H9 (cell line): Measurements from ENCODE around the gene MEGF8. TPM values are rescaled to one million over a fixed set of nuclear protein-coding genes. Genes with fewer than 3 reads are reported as not detected.

ENCODE experiments used
- DNase-seq: peaks from one replicate; pipeline ENCODE4 v3.0.0-alpha.2; 2017
- H2AFZ ChIP-seq: one replicate; pipeline ENCODE4 v1.6.1; 2013; ENCODE audit warnings: mild to moderate bottlenecking, low read length, control low read depth, moderate library complexity
- H2AK5ac ChIP-seq: 2 replicates; pipeline ENCODE4 v1.6.1; 2013; ENCODE audit warnings: low read length, control low read depth, mixed read lengths; ENCODE audit not compliant: insufficient read length
- H2BK120ac ChIP-seq: one replicate; pipeline ENCODE4 v1.6.1; 2013; ENCODE audit warnings: low read depth, mild to moderate bottlenecking, low read length, control low read depth, inconsistent platforms; ENCODE audit not compliant: poor library complexity, severe bottlenecking
- H2BK12ac ChIP-seq: 2 replicates; pipeline ENCODE4 v1.6.1; 2013; ENCODE audit warnings: low read length, control low read depth, mixed read lengths, low read depth; ENCODE audit not compliant: insufficient read length
- H2BK15ac ChIP-seq: 2 replicates; pipeline ENCODE4 v1.6.1; 2013; ENCODE audit warnings: low read depth, low read length, control low read depth
- H2BK20ac ChIP-seq: one replicate; pipeline ENCODE4 v1.6.1; 2013; ENCODE audit warnings: low read depth, mild to moderate bottlenecking, low read length, control low read depth, inconsistent platforms; ENCODE audit not compliant: poor library complexity, severe bottlenecking
- H2BK5ac ChIP-seq: 2 replicates; pipeline ENCODE4 v1.6.1; 2013; ENCODE audit warnings: low read length, control low read depth, mixed read lengths; ENCODE audit not compliant: insufficient read length
- H3K14ac ChIP-seq: 2 replicates; pipeline ENCODE4 v1.6.1; 2013; ENCODE audit warnings: low read length, control low read depth; ENCODE audit not compliant: insufficient read depth
- H3K18ac ChIP-seq: 2 replicates; pipeline ENCODE4 v1.6.1; 2013; ENCODE audit warnings: low read depth, mild to moderate bottlenecking, mixed read lengths, low read length, control low read depth; ENCODE audit not compliant: insufficient read length
- H3K23ac ChIP-seq: 2 replicates; pipeline ENCODE4 v1.6.1; 2013; ENCODE audit warnings: low read length, control low read depth, mixed read lengths, low read depth; ENCODE audit not compliant: insufficient read length
- H3K23me2 ChIP-seq: 2 replicates; pipeline ENCODE4 v1.6.1; 2013; ENCODE audit warnings: low read depth, mild to moderate bottlenecking, mixed read lengths, low read length, control low read depth; ENCODE audit not compliant: insufficient read length, poor library complexity, severe bottlenecking
- H3K27ac ChIP-seq: 2 replicates; pipeline ENCODE4 v1.5.1; 2013; ENCODE audit warnings: low read length, control low read depth, mixed read lengths, low read depth; ENCODE audit not compliant: insufficient read length
- H3K27me3 ChIP-seq: 2 replicates; pipeline ENCODE4 v1.6.1; 2013; ENCODE audit warnings: low read length, control low read depth, inconsistent platforms; ENCODE audit not compliant: insufficient read depth
- H3K4ac ChIP-seq: 2 replicates; pipeline ENCODE4 v1.6.1; 2013; ENCODE audit warnings: low read depth, mild to moderate bottlenecking, control low read depth, inconsistent platforms, low read length, moderate library complexity
- H3K4me1 ChIP-seq: 2 replicates; pipeline ENCODE4 v1.6.1; 2013; ENCODE audit warnings: low read length, control low read depth, inconsistent platforms; ENCODE audit not compliant: insufficient read depth
- H3K4me2 ChIP-seq: 2 replicates; pipeline ENCODE4 v1.6.1; 2013; ENCODE audit warnings: low read length, control low read depth, mixed read lengths; ENCODE audit not compliant: insufficient read length, insufficient read depth
- H3K56ac ChIP-seq: 2 replicates; pipeline ENCODE4 v1.6.1; 2013; ENCODE audit warnings: low read depth, mild to moderate bottlenecking, mixed read lengths, low read length, control low read depth; ENCODE audit not compliant: insufficient read length
- H3K79me1 ChIP-seq: 2 replicates; pipeline ENCODE4 v1.6.1; 2013; ENCODE audit warnings: low read depth, mild to moderate bottlenecking, moderate library complexity, low read length, control low read depth, inconsistent platforms; ENCODE audit not compliant: insufficient read depth, poor library complexity, severe bottlenecking
- H3K79me2 ChIP-seq: 2 replicates; pipeline ENCODE4 v1.6.1; 2013; ENCODE audit warnings: low read length, control low read depth, inconsistent platforms; ENCODE audit not compliant: insufficient read depth
- H3K9ac ChIP-seq: 2 replicates; pipeline ENCODE4 v1.6.1; 2013; ENCODE audit warnings: low read length, control low read depth, mixed read lengths; ENCODE audit not compliant: insufficient read length; ENCODE audit errors: extremely low read depth
- H3K9me3 ChIP-seq: one replicate; pipeline ENCODE4 v1.6.1; 2013; ENCODE audit warnings: low read depth, low read length, inconsistent platforms; ENCODE audit not compliant: control insufficient read depth
- H3T11ph ChIP-seq: one replicate; pipeline ENCODE4 v1.6.1; 2013; ENCODE audit warnings: mild to moderate bottlenecking, low read length, control low read depth, inconsistent platforms
- H4K20me1 ChIP-seq: one replicate; pipeline ENCODE4 v1.6.1; 2013; ENCODE audit not compliant: control insufficient read depth, insufficient read length, insufficient read depth
- H4K5ac ChIP-seq: 2 replicates; pipeline ENCODE4 v1.6.1; 2013; ENCODE audit warnings: low read depth, mild to moderate bottlenecking, mixed read lengths, low read length, control low read depth; ENCODE audit not compliant: insufficient read length
- H4K8ac ChIP-seq: replicated peaks from 2 replicates; pipeline ENCODE4 v1.6.1; 2013; ENCODE audit warnings: low read length, control low read depth, mixed read lengths, low read depth; ENCODE audit not compliant: insufficient read length
- H4K91ac ChIP-seq: 2 replicates; pipeline ENCODE4 v1.6.1; 2013; ENCODE audit warnings: low read depth, mild to moderate bottlenecking, moderate library complexity, mixed read lengths, low read length, control low read depth; ENCODE audit not compliant: insufficient read length
- H3K27ac Mint-ChIP-seq, 3 experiments: 2 replicates in 2 of 3; 3 replicates in 1 of 3; pipeline ENCODE4 v1.8.0; 2020 to 2021; ENCODE audit warnings: mixed read lengths in 3 of 3, mild to moderate bottlenecking in 1 of 3, moderate library complexity in 1 of 3
- H3K27me3 Mint-ChIP-seq: 2 replicates; pipeline ENCODE4 v1.8.0; 2021; ENCODE audit warnings: low read depth, mild to moderate bottlenecking, moderate library complexity, mixed read lengths
- H3K36me3 Mint-ChIP-seq, 3 experiments: 2 replicates in 2 of 3; 3 replicates in 1 of 3; pipeline ENCODE4 v1.8.0; 2020 to 2021; ENCODE audit warnings: low read depth in 3 of 3, mixed read lengths in 3 of 3; ENCODE audit not compliant: insufficient read depth in 1 of 3
- H3K4me1 Mint-ChIP-seq, 2 experiments: 2 replicates each; pipeline ENCODE4 v1.8.0; 2020; ENCODE audit warnings: mixed read lengths in 2 of 2
- H3K4me3 Mint-ChIP-seq, 2 experiments: 2 replicates in 1 of 2; 3 replicates in 1 of 2; pipeline ENCODE4 v1.8.0; 2020 to 2021; ENCODE audit warnings: mild to moderate bottlenecking in 2 of 2, mixed read lengths in 2 of 2, moderate library complexity in 1 of 2
- H3K9me3 Mint-ChIP-seq, 2 experiments: 2 replicates in 1 of 2; 3 replicates in 1 of 2; pipeline ENCODE4 v1.8.0; 2020; ENCODE audit warnings: mild to moderate bottlenecking in 2 of 2, mixed read lengths in 2 of 2, moderate library complexity in 1 of 2
- CTCF ChIP-seq: fragments of 200-600 bp; sonication (generic); conservative IDR thresholded peaks from 3 replicates; pipeline ENCODE4 v1.8.0; 2021; ENCODE audit warnings: antibody characterized with exemption, mild to moderate bottlenecking
- WGBS: extraction: QIAGEN DNeasy Blood & Tissue Kit; methylation state at CpG from one replicate; pipeline ENCODE4 v1.1.7; 2013; ENCODE audit warnings: missing lambda C conversion rate, low lambda C conversion rate, mixed read lengths; ENCODE audit not compliant: insufficient read length; ENCODE audit errors: extremely low coverage; 5-methylcytosine and 5-hydroxymethylcytosine counted together
- total RNA-seq: library from RNA; stranded (reverse); gene quantifications from 2 replicates; pipeline ENCODE4 v1.2.1, GENCODE V29; 2021

MEGF8 gene
- total RNA-seq, 1 experiment from 2014 or later = 28.4 TPM

- no peak for TF ChIP-seq CTCF
- H3K79me1 ChIP-seq = peaks cover 11% of the 10 kb centered on the region
- no peak overlapping the region for H2AK5ac ChIP-seq
- DNase-seq = peak; percentile 35
- H3K23me2 ChIP-seq = peaks cover 19% of the 10 kb centered on the region
- H2BK12ac ChIP-seq = no peak overlapping the region
- H3K36me3 Mint-ChIP-seq = peaks cover 10 to 31% (median 31%) of the 10 kb centered on the region in 3 experiments
- H4K20me1 ChIP-seq = peaks cover 3% of the 10 kb centered on the region
- no peak overlapping the region for H3K56ac ChIP-seq
- H4K91ac ChIP-seq = no peak overlapping the region
- peak overlapping the region; percentile 15 for H3K9ac ChIP-seq
- peak overlapping the region; percentile 83 for H3K4me2 ChIP-seq
- H3K4me1 Mint-ChIP-seq = peaks cover 26 to 34% of the 10 kb centered on the region in 2 experiments
- no peak overlapping the region for H4K5ac ChIP-seq
- no peak overlapping the region for H2BK120ac ChIP-seq
- H3K27me3 ChIP-seq = no peaks in the 10 kb centered on the region
- peaks cover 8% of the 10 kb centered on the region; the same call in 1 of the 2 replicates for H3K4me1 ChIP-seq
- no peak overlapping the region for H2AFZ ChIP-seq
- H3T11ph ChIP-seq = no peak overlapping the region
- H2BK5ac ChIP-seq = no peak overlapping the region
- no peaks in the 10 kb centered on the region for H3K9me3 Mint-ChIP-seq
- no peak overlapping the region for H3K18ac ChIP-seq
- H3K27ac Mint-ChIP-seq = peak overlapping the region in 1 of 3 experiments; percentile 19; a peak in 2 of 7 replicates
- no peak overlapping the region for H3K4ac ChIP-seq
- no peak overlapping the region for H4K8ac ChIP-seq
- H3K23ac ChIP-seq = no peak overlapping the region
- H3K79me2 ChIP-seq = peaks cover 3% of the 10 kb centered on the region; the same call in 1 of the 2 replicates
- no peak overlapping the region for H2BK20ac ChIP-seq
- peak overlapping the region; percentile 82 to 89 for H3K4me3 Mint-ChIP-seq
- WGBS = no CpG with 5 or more reads among the region's 41 CpGs
- no peaks in the 10 kb centered on the region for H3K9me3 ChIP-seq
- H2BK15ac ChIP-seq = no peak overlapping the region
- H3K27ac ChIP-seq = no peak overlapping the region
- 0 out of 2 replicates have a peak overlapping the region, but pooled peaks have one; percentile 21 for H3K14ac ChIP-seq
- H3K27me3 Mint-ChIP-seq = no peaks in the 10 kb centered on the region; the same call in 1 of the 2 replicates
Observed at GRCh38 chr19:42284591-42285341, 40.7 kb upstream of the MEGF8 start.
